Tibial nerve (tissue), 4 donors: ENCODE results near the gene OGFOD3.

ENCODE experiments used
- CTCF ChIP-seq, 5 experiments: fragments of 200-600 bp in 3 of 5; fragments of 450-650 bp in 2 of 5; sonication (generic) in 3 of 5; IDR thresholded peaks; one replicate each; pipeline ENCODE4 v1.5.1; 2016 to 2019; ENCODE audit warnings: antibody characterized with exemption in 5 of 5, mild to moderate bottlenecking in 3 of 5, moderate library complexity in 2 of 5
- EP300 ChIP-seq, 2 donors: sonication (generic); formaldehyde crosslinking; IDR thresholded peaks; one replicate each; pipeline ENCODE4 v1.6.1; 2017; ENCODE audit warnings: antibody characterized with exemption in 2 of 2, mild to moderate bottlenecking in 1 of 2
- POLR2A ChIP-seq, 2 donors: fragments of 450-650 bp; IDR thresholded peaks; one replicate each; pipeline ENCODE4 v1.6.1; 2017; ENCODE audit warnings: antibody characterized with exemption in 2 of 2, mild to moderate bottlenecking in 2 of 2, moderate library complexity in 2 of 2

- TF ChIP-seq CTCF (IDR thresholded peaks at IDR 0.05) (no peak), EP300 (IDR thresholded peaks at IDR 0.05) (no peak), POLR2A (IDR thresholded peaks at IDR 0.05) (no peak)
Measured at GRCh38 chr17:82388223-82388921, 30.0 kb downstream of the OGFOD3 start.
